Astrocyte of the cerebellum (primary cell): Measurements from ENCODE around the gene HHAT.
A peak's percentile ranks its signal among the peaks of the same experiment; 100 is the strongest.

Experiments
- DNase-seq: peaks from one replicate; pipeline ENCODE4 v3.0.0-alpha.2; 2011; ENCODE audit warnings: low read depth
- H3K4me3 ChIP-seq: 2 replicates; pipeline ENCODE4 v1.5.1; 2011; ENCODE audit warnings: mild to moderate bottlenecking, low read depth, low read length, moderate library complexity
- CTCF ChIP-seq: IDR thresholded peaks from 2 replicates; pipeline ENCODE4 v1.5.1; 2012; ENCODE audit warnings: low read length, low read depth, moderate library complexity, mild to moderate bottlenecking; ENCODE audit errors: missing control alignments
- in situ Hi-C: cut with HindIII; loops from 2 replicates; pipeline ENCODE4 v1.10.0; 2017; ENCODE audit warnings: low sequenced_read_pairs

HHAT gene

DNA sequence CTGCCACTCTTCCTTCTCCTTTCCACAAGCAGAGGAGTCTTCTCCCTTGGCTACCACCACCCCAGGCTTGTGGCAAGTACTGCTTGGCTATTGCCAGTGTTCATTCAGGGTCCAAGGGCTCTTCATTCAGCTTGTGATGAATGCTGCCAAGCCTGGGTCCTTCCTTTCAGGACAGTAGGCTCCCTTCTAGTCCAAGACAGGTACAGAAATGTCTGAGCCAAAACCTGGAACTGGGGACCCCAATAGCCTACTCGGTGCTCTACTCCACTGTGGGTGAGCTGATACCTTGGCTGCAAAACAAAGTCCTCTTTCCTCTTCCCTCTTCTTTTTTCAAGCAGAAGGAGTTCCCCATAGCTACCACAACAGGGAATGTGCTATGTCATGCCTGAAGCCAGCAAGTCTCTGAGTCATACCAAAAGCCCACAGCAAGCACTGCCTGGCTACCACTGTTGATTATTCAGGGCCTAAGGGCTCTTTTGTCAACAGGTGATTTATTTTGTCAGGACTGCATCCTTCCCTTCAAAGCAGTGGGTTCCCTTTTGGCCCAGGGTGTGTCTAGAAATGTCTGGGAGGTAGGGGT, 268.9 kb downstream of the HHAT start:
- DNase-seq, result peak; percentile 84
- TF ChIP-seq CTCF, result no peak
- in situ Hi-C loops, result no loop called here
- H3K4me3 ChIP-seq, result no peak overlapping the region

GRCh38 chr1:210598135-210598652, 269.5 kb downstream of the HHAT start:
- in situ Hi-C loops, result no loop called here
- DNase-seq, result peak; percentile 73
- H3K4me3 ChIP-seq, result no peak overlapping the region
- TF ChIP-seq CTCF, result peak; percentile 3

GRCh38 chr1:210600421-210601159, 271.9 kb downstream of the HHAT start:
- DNase-seq, result no peak
- TF ChIP-seq CTCF, result no peak
- in situ Hi-C loops, result no loop called here
- H3K4me3 ChIP-seq, result no peak overlapping the region

DNA sequence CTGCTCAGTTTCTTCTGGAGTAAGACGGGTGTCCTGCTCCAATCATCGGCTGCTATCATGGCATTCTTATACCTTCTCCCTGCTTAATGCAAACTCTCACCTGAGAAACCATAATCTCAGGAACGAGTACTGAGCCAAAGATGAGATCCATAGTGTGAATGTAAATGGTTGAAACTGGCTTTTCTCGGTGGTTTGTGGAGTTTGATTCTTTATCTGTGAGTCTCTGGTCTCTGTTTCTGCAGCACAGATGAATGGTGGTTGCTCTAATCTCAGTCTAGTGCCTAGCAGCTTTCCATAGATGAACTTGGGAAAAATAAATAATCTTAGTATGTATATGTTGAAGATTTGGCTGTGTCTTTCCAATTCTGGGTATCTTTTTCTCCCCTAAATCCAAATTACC, 274.4 kb downstream of the HHAT start:
- TF ChIP-seq CTCF, result no peak
- in situ Hi-C loops, result no loop called here
- no peak for DNase-seq
- H3K4me3 ChIP-seq, result no peak overlapping the region

DNA sequence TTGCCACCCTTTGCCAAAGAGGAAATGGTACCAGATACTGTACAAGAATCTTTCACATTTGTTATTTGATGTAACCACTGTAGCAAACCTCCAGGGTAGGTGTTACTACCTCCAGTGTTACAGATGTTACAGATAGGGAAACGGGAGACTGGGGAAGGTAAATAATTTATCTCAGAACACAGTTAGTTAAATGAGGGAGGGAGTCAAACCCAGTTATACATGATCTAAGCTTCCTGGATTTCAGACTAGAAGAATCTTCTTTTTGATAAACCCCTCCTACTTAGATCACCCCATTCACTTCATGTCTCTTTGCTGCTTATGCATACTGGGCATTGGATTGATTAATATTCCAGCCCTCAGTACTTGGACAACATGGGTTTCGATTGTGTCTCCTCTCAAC, 276.4 kb downstream of the HHAT start:
- in situ Hi-C loops, result no loop called here
- H3K4me3 ChIP-seq, result no peak overlapping the region
- TF ChIP-seq CTCF, result no peak
- DNase-seq, result no peak

DNA sequence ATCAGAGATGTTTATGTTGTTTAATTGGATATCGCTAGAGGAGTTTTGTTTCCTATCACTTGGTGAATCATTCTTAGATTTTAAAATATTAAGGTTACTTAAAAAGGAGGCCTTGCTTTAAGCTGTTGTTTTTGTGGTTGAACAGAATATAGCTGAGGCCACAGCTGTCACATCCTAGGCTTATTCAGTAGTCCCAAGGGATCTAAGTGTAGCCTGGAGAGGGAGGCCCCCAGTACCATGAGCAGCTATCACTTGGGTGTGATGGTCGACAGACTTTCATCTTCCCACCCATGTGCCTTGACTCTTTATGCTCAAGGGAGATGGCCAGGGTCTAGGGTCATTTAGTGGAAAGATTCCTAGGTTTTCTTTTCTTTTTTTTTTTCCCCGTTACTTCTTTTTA, 278.7 kb downstream of the HHAT start:
- no peak overlapping the region for H3K4me3 ChIP-seq
- TF ChIP-seq CTCF, result no peak
- no peak for DNase-seq
- in situ Hi-C loops, result no loop called here
